ENCODE results near the gene FGF8.

The FGF8 gene

DNA sequence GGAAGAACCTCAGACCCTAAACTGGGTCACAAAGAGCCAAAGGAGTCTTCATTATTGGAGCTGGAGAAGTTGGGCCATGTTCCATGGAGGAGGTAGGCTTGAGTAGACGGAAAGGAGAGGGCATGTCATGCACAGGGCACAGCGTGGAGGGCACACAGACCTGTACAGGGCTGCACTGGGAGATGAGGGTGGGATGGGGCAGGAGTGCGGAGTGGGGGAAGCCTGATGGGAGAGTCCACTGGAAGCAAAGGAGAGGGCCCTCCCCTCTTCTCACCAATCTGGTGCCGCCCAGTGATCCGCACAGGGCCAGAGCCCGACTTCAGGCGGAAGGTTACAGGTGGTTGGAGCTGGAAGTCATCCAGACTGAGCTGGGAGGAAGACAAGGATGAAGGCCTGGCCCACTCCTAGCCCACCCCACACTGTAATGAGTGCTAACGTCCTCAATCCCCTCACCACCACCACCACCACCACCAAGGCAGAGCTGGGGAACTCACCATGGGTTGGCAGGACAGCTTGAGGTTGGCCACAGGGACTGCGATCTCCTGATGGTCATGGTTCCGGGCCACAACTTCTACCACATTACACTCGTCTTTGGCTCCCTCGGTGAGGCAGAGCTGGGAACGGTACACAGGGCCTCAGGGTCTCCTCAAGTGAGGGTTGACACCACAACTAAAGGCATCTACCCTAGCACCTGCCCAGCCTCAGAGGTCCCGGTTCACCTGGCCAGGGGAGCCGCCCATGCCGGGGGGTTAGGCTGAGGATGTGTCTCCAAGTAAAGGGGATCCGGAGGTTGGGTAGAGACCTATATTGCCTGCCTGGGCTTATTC, 6.3 kb upstream of the FGF8 start:
- no peak for DNase-seq

- DNase-seq: no peak
Observed at GRCh38 chr10:101781655-101781983, 5.7 kb upstream of the FGF8 start.

DNA sequence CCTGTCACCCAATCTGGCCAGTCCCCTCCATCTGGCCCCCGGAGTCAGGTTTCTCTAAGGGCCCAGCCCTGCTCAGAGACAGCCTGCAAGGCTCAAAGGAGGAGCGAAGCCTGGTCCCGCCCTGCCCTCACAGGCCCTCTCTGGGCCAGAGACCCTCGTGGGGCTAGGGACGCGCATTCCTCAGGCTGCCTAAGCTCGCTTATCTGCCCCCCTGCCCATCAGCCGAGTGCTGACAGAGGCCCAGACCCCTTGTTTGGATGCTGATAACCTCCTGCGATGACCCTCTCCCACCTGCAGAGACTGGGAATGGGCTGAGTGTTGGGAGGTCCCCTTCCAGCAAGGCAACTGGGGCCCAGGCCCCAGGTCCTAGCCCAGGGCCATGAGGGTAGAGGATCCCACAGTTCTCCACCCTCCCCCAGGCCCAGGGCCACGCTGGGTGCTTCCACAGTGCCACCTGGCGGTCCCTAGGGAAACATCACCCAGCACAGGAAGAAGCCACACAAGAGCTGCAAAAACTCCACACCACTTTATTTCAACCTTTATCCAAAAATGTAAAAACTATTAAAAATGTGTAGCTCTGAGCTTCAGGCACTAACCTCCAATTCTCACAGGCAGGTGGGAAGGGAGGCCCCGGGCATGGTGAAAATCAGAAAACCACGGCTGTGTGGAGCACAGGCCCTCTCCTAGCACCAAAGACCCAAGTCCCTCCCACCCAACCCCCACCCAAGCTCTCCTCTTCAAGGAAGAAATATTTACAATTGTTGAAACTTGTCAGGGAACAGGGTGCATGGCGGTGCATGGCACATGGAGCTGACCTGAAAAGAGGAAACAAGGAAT, 5.1 kb upstream of the FGF8 start:
- peak; percentile 64 for DNase-seq

DNA sequence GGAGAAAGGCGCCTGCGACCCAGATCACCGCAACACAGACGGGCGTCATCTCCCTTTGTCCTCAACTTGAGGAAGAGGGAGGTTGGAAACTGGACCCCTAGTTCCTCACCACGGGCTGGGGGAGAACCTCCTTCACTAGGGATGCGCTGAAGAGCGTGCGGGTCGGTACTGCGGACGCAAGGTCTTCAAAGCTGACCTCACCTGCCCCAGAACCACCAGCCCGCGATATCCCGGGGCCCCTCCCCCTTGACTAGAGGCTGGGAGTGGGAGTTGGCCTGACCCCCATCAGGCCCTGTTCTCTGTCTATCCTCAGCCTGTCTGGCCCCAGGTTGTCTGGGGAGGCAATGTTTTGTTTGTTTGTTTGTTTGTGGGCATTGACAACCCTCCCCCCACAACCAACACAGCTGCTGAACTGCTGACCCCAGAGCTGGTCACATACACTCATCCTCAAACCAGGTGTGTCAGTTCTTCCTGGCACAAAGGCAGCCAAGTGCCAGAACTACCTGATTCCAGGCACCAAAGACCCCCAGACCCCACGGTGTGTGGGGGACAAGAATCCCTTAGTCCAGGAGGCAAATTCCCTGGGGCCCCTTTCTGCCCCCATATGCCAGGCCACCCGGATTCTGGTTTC, 4.4 kb upstream of the FGF8 start:
- no peak for DNase-seq

GRCh38 chr10:101779544-101780186, 3.8 kb upstream of the FGF8 start:
- DNase-seq: peak; percentile 81

GRCh38 chr10:101778781-101779543, 3.0 kb upstream of the FGF8 start:
- DNase-seq: no peak

DNA sequence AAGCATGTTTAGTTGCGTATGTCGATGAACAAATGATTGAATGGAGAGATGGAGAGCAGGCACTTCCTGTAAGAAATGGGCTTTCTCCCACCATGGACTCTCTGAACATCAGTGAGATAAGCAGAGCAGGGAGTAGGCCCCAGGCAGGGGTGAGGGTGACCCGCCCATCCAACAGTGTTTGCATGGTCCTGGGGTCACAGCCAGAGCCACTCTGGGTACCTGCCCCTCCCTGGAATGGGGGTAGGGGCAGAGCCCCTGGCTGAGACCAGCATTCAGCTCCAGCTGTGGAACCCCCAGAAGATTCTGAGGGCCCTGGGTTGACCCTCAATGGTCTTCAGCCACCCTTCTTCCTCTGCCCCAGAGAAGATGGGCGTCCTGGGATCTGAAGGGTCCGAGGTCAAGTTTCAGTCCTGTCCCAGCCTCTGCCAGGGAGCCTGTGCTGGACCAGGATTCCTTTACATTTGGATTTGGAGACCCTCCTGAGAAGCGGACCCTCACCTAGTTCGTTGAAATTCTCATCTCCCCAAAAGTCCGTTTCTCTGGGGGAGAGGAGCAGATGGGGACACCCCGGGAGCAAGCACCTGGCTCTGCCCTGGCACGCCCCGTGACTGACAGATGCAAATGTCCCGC, 2.4 kb upstream of the FGF8 start:
- DNase-seq: no peak

DNA sequence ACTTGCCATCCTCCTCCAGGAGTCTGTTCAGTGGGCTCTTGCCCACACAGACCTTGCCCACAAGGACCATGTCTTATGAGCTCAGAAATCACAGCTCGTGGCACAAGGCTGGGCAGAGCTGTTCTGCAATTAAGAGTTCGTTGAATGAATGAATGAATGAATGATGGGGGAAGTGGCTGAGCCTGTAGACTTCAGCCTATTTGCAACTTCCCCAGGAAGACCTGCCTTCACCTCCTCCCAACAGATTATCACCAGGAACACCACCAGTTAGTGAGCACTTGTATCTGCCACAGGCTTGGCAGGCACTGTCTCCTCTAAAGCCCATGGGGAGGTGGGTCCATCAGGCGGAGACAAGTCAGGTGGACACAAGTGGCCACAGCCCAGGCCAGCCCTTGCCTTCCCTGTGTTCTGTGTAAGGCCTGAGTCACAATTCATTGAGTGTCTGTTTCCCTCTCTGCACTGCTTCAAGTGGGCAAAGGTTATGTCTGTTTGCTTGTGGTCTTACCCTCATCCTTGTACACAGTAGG, 1.8 kb upstream of the FGF8 start:
- no peak for DNase-seq

DNA sequence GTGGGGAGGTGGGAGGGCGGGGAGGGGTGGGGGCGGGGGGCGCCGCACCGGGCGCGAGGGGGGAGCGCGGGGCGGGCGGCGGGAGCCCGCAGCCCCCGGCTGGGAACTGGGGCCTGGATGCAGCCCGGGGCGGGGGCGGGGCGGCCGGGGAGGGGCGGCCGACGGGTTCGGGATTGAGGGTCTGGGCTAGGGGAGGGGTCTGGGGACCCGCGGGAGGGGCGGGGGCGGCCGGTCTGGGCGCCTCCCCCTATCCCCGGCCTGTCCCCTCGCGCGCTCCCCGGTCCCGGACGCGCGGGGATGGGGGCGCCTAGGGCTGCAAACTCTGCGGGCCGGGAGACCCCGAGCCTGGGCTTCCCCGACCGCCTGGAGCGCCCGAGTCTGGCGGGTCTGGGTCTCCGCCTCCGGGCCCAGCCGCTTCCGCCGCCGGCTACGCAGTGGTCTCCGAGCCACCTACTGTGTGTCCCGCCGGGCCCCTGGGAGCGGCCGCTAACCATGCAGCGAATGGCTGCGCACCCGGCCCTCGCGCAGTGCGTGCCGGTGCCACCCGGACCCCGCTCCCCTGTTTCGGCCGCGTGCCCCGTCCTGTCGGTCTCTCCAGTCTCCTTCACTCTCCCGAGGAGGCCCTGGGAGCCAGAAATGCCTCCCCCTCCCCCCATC, 375 bp upstream of the FGF8 start:
- no peak for DNase-seq

- no peak for DNase-seq
Observed at GRCh38 chr10:101774589-101775272, 1.2 kb downstream of the FGF8 start.

GRCh38 chr10:101773923-101774588, 1.9 kb downstream of the FGF8 start:
- no peak for DNase-seq

DNA sequence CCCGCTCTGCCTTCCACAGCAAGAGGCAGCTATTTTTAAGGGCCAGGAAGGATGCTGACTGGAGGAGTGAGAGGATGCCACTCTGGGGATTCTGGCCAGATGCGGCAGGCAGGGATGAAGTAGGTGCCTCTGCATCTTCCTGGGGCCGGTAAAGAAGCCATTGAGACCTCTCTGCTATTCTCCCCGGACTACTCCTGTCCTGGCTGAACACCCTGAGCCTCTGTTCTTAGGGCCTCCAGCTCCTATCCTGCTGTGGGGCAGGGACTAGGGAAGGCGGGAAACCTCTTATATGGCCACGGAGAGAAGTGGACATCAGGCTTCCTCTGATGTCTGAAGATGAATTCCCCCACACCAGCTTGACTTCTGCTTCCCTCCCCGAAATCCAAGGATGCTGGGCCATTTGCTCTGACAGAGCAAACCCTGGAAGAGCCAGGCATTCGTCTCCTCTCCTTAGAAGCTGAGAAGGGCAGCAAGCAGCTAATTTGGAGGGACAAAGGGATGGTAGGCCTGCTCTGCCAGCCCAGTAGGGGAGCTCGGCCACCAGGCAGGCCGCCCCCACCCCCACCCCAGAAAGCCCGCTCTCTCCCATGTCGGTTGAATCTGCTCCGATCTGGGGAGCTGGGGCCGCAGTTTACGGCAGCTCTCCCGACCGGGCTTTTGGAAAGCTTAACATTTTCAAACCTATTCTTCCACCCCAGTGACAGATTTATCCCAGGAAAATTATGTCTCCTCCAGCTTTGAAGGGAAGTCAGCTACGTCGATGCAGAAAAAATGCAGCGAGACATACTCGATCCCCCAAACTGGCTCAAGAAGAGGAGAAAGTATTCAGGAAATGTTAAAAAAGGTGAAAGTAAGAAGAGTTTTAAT, 2.8 kb downstream of the FGF8 start:
- no peak for DNase-seq

DNA sequence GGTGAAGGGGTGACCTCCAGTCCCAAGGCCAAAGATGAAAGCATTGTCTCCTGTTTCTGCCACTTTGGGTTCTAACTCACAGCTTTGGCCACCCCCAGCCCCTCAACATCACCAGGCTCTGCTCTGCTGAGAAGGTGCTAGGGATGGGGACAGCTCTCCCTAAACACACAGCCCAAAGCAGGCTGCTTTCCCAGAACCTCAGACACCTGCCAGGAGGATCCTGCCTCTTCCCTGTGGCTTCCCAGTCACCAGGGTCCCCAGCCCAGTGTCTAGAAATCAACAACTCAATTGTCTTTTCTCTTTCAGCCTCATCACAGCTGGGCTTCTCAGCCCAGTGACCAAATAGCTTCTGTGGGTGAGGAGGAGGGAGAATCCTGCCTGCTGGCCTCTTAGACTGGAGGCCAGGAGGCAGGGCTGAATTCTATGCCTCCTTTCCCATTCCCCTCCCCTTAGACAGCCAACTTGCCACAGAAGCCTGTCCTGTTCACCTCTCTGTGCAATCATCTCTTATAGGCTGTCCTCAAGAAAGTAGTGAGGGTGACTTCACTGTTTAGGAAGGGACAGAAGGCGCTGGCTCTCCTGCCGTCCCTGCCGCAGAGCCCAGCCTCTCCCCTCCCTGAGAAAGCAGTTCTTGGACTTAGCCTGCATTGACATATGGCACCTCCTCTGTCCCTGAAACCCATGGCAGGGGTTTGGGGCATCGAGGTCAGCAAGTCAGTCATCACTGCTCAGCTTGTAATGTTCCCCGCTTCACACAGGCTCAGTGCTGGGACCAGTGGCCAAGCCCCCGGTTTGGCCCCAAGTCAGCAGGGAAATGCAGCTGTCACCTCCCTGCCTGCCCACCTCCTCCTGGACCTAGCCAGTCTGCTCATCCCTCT, 3.7 kb downstream of the FGF8 start:
- no peak for DNase-seq

- no peak for DNase-seq
Observed at GRCh38 chr10:101771380-101771779, 4.5 kb downstream of the FGF8 start.

DNA sequence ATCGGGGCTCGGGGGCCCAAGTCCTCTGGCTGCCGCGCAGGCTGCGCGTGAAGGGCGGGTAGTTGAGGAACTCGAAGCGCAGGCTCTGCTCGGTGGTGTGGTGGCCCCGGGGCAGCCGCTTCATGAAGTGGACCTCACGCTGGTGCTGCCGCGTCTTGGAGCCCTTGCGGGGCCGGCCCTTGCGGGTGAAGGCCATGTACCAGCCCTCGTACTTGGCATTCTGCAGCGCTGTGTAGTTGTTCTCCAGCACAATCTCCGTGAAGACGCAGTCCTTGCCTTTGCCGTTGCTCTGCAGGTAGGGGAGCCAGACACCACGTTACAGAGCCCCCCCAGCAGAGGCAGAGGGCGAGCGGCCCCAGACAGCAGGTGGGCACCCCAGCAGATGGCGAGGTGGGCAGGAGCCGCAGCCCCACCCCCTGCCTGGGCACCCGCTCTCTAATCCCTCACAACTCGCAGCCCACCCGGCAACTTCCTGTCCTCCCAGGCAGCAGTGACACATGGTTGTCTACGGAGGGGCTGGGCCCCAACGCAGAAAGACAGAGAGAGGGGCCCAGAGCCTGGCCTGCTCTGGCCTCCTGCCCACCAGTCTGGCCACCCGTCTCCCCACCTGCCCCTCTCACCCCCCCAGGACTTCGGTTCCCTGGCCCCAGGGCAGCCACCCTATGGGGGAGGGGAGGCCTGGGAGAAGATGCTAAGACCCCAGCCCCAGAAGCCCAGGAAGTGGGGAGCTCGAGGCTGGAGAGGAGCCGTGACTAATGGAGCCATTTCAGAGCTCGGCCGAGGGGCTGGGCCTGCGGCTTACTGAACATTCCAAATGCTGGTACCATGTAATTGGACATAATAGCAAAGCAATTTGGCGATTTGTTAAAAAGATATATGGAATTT, 5.3 kb downstream of the FGF8 start:
- DNase-seq: no peak

- DNase-seq: no peak
Observed at GRCh38 chr10:101769541-101770180, 6.3 kb downstream of the FGF8 start.
